Medulla oblongata (tissue), 1 donor: ENCODE data around the gene NCS1.

Experiments
- DNase-seq: peaks from one replicate; pipeline ENCODE4 v3.0.0-alpha.2; 2015; ENCODE audit errors: extremely low spot score

Gene NCS1

DNA sequence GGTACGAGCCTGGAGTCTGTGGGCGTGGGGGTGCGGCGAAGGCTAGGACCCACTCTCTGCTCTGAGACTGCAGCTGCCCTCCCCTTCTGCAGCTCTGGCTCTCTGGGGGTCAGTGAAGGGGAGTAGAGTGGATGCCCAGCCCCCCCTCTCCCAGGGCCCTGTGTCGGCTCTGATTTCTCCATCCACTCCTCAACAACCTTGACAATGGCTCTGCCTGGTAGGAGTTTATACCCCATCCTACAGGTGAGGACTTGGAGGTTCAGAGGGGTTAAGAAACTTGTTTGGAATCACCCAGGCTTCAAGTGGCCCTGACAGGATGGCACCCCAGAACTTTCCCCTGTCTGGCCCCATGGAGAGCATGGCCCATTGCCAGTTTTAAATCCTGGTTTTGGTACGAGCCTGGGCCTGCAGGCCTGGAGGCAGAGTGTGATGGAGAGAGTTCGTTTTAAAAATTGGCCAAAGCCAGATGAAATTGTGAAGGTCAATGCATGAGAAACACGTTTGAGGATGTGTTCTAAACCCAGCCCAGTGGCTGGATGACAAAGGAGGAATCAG, 22.3 kb downstream of the NCS1 start:
- DNase-seq, result no peak

- no peak for DNase-seq
These were observed 23.4 kb downstream of the NCS1 start for GRCh38 chr9:130195638-130196037.

DNA sequence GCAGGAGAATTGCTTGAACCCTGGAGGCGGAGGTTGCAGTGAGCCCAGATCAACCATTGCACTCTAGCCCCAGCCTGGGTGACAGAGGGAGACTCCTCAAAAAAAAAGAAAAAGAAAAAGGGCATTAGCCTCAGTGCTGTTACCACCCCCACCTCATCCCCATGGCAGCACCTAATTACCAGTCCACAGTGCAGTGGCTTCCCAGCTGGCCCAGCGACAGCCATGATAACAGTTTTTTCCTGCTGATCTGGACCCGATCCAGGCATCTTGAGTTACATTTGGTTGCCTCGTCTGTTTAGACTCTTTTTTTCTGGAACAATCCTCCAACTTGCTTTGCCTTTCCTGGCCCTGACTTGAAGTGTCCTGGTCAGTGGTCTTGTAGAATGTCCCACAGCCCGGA, 24.4 kb downstream of the NCS1 start:
- no peak for DNase-seq

- no peak for DNase-seq
These were observed 25.2 kb downstream of the NCS1 start for GRCh38 chr9:130197386-130197785.

GRCh38 chr9:130197888-130198287, 25.7 kb downstream of the NCS1 start:
- no peak for DNase-seq

GRCh38 chr9:130198501-130199179, 26.4 kb downstream of the NCS1 start:
- DNase-seq, result no peak

DNA sequence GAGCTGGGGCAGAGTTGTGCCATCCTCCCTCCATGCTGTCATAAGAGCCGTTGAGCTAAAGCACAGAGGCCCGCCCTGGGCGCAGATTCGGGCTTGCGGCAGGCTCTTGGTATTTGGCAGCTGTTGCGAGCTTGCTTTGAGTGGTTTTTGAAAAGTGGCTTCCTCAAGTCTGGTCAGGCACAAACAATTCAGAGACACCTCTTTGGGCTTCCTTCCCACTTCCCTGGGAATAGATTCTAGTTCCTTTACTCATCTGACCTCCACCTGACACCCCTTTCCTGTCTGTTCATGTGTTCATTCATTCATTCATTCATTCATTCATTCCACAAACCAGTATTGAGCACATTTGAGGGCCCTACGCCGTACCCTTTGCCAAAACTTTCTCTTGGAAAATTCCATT, 27.4 kb downstream of the NCS1 start:
- DNase-seq, result no peak

DNA sequence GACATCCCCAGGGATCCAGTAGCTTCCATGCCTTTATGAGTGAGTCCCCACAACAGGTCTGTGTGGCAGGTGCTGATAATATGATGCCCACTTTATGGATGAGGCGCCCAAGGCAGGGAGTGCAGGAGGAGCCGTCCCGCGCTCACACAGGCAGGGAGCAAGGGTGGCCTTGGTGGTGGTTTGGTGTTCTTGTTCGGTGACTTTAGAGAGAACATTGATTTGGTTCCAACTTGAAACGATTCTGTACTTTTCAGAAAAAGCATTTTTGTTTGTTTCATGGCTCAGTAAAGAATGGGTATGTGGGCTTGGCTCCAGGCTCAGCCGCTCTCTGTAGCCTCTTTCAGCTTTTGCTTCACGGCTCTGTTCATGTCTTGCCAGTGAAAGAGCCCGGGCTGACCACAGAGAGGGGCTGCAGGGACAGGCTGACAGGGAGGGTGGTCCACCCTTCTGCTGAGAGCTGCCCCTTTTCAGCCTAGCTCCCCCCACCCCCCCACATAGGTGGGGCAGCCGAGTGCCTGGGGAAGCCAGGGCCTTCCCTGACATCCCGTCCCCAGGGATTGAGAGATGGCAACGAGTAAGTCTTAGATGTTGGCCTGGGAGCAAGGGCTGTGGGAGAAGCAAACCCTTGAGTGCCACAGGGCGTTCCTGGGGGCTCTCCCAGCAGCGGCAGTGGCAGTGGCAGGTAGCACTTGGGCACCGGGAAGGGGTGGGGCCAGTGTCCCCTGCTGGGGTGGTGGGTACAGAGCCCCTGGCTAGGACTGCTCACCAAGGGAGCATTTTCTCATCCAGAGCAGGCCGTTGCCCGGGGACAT, 28.0 kb downstream of the NCS1 start:
- peak; percentile 74 for DNase-seq

DNA sequence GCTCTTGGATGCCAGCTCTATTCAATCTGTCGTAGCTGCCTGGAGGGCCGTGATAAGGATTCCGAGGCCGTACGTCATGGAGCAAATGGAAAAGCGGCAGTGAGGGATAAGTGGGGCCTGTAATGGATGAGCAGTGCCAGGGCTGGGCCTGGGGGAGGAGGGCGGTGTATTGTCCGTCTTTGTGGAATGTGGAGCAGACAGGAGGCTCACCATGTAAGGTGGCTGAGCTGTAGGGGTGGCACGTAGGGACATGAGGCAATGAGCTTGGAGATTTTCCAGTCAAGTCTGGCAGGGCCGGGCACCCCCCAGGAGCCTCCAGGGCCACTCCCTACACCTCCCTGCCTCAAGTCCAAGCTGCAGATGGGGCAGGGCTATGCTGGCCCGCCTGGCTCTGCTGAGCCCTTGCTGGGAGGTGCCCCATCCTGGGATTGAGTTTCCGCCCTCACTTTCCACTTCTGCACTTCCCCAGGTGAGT, 29.2 kb downstream of the NCS1 start:
- no peak for DNase-seq

GRCh38 chr9:130201974-130202373, 29.8 kb downstream of the NCS1 start:
- no peak for DNase-seq

DNA sequence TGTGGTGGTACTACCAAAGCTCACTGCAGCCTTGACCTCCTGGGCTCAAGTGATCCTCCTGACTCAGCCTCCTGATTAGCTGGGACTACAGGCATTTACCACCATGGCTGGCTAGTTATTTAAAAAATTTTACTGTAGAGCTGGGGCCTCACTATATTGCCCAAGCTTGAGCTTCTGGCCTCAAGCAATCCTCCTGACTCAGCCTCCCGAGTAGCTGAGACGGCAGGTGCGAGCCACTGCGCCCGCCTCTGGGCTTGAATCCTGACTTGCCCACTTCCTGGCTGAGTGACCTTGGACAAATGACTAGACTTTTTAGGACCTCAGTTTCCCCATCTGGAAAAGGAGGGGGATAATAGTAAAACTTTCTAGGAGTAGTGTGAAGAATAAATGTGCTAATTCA, 32.1 kb downstream of the NCS1 start:
- DNase-seq, result no peak

DNA sequence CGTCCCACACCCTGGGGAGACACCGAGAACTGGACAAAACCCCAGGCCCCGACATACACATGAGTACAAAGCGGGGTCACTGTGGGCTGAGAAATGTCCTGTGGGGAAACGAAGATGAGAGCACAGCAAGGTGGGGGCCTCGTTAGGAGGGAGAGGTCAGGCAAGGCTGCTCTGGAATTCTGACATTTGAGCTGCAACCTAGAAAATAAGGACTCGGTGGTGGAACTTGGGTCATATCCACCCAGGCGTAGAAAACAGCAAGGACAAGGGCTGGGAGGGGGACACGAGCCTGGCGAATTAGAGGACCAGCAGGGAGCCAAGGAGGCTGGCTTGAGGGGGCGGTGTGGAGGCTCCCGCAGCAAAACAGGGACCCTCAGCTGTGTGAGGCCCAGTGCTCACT, 32.8 kb downstream of the NCS1 start:
- no peak for DNase-seq

DNA sequence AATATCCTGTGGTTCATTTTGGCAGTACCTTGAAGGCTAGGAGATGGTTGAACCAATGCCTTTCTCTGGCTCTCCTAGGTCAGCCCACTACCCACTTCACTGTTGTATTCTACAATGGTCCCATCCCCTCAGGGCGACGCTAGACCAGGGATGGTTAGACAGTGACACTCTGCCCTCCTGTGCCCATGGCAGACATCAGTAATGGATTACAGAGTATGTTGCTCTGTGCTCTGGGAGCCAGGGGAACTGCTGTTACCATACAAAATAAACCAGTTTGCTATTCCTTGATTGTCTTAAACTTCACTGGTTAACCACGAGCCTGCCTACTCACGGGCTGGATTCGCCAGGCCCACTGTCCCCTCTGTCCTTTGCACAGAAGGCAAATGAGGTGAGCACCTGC, 33.7 kb downstream of the NCS1 start:
- DNase-seq, result no peak

DNA sequence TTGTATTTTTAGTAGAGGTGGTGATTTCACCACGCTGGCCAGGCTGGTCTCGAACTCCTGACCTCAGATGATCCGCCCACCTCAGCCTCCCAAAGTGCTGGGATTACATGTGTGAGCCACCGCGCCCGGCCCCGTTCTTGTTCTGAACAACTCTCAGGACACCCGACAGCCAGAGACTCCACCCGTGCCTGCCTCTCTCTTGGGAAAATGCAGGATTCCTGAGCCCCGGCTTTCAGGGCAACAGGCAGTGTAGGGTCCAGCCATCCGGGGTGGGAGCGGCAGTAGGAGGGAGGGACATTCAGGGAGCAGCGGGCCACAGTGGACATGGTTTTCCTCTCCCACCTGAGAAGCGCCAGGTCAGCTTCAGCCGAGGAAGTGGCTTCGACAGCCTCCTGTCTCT, 34.4 kb downstream of the NCS1 start:
- no peak for DNase-seq

GRCh38 chr9:130207241-130207992, 35.2 kb downstream of the NCS1 start:
- peak; percentile 40 for DNase-seq

GRCh38 chr9:130208600-130209347, 36.6 kb downstream of the NCS1 start:
- DNase-seq, result no peak

DNA sequence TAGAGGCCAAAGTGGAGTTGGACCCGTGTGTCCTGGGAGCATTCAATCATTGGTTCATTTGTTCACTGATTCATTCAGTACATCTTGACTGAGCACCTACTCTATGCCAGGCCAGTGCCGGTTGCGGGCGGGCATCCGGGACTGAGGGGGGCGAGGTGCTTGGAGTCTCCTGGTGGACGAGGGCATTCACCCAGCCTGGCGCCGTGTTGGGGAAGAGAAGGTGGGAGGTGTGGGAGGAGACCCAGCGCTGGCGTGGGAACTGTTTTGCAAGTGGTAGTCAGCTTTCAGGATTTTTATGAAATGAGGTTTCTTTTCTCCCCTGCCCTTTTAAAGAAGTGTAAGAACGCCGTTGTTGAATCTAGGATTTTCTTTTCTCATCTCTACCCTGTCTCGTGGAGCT, 37.2 kb downstream of the NCS1 start:
- DNase-seq, result no peak

DNA sequence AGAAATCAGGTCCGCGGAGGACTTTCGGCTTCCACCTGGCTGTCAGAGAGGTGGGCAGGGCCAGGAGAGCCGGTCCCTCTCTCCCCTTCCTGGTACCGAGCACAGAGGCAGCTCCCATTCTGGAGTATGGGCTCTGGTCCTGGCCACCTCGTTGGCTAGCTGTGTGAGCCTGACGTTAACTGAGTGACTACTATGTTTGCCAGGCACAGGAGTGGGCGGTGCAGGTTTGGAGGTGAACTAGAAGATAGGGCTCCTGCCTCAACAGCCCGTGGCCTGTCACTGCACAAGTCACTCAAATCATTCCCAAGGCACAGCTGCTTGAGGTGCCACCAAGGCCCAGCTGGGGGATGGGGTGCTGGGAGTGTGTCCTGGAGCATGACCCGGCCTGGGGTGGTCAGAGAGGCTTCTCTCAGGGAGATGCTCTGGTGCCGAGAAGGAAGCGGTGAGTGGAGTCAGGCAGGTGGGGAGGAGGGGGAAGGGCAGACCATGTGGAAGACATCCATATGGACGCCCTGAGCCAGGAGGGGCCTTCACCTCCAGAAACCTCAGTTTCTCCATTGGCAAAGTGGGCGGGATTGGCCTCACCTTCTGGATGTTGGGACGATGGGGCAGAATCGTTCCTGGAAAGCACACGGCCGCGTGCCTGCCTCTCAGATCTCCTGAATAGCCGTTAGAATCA, 39.5 kb downstream of the NCS1 start:
- no peak for DNase-seq

- no peak for DNase-seq
These were observed 40.5 kb downstream of the NCS1 start for GRCh38 chr9:130212543-130213297.
